ENCODE data around the gene ERC1.

DNA sequence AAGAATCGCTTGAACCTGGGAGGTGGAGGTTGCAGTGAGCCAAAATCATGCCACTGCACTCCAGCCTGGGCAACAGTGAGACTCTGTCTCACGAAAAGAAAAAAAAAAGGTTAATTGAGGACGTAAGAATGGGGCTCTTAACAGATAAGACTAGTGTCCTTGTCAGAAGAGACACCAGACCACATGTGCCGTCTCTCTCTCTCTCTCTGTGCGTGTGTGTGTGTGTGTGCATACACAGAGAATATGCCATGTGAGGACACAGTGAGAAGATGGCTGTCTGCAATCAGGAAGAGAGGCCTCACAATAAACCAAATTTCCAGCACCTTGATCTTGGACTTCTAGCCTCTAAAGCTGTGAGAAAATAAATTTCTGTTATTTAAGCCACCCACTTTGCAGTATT lies 11.7 kb upstream of the ERC1 start:
- no peak for TF ChIP-seq POLR2A (IDR thresholded peaks at IDR 0.05; ENCODE audit: low read length)
- no peak for TF ChIP-seq POLR2AphosphoS2 (conservative IDR thresholded peaks at IDR 0.05; ENCODE audit: low read length)
- no peak for TF ChIP-seq ZFP36 (IDR thresholded peaks at IDR 0.05; ENCODE audit: borderline replicate concordance, partially characterized antibody)
- TF ChIP-seq RFX5 (IDR thresholded peaks at IDR 0.05), result no peak
- TF ChIP-seq, protein P1, sequence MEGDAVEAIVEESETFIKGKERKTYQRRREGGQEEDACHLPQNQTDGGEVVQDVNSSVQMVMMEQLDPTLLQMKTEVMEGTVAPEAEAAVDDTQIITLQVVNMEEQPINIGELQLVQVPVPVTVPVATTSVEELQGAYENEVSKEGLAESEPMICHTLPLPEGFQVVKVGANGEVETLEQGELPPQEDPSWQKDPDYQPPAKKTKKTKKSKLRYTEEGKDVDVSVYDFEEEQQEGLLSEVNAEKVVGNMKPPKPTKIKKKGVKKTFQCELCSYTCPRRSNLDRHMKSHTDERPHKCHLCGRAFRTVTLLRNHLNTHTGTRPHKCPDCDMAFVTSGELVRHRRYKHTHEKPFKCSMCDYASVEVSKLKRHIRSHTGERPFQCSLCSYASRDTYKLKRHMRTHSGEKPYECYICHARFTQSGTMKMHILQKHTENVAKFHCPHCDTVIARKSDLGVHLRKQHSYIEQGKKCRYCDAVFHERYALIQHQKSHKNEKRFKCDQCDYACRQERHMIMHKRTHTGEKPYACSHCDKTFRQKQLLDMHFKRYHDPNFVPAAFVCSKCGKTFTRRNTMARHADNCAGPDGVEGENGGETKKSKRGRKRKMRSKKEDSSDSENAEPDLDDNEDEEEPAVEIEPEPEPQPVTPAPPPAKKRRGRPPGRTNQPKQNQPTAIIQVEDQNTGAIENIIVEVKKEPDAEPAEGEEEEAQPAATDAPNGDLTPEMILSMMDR (IDR thresholded peaks at IDR 0.05), result no peak
- no peak for TF ChIP-seq BHLHE40 (IDR thresholded peaks at IDR 0.05; ENCODE audit: low read depth, low read length)
- TF ChIP-seq, protein P2, sequence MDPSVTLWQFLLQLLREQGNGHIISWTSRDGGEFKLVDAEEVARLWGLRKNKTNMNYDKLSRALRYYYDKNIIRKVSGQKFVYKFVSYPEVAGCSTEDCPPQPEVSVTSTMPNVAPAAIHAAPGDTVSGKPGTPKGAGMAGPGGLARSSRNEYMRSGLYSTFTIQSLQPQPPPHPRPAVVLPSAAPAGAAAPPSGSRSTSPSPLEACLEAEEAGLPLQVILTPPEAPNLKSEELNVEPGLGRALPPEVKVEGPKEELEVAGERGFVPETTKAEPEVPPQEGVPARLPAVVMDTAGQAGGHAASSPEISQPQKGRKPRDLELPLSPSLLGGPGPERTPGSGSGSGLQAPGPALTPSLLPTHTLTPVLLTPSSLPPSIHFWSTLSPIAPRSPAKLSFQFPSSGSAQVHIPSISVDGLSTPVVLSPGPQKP (IDR thresholded peaks at IDR 0.05; ENCODE audit: low read depth, low read length), result no peak
- no peak for TF ChIP-seq CHD2 (IDR thresholded peaks at IDR 0.05; ENCODE audit: low read length, partially characterized antibody)
- no peak for TF ChIP-seq RCOR1 (IDR thresholded peaks at IDR 0.05; ENCODE audit: low read depth, low read length)
- no peak for TF ChIP-seq TP53 (CRISPR knock-in tag; IDR thresholded peaks at IDR 0.05)
- no peak for TF ChIP-seq GATA3 (IDR thresholded peaks at IDR 0.05; ENCODE audit: borderline replicate concordance)
- TF ChIP-seq EP300 (IDR thresholded peaks at IDR 0.05), result no peak
